Hepatocyte (in vitro differentiated cells): ENCODE results near the gene BRI3. TPM values are rescaled to one million over a fixed set of nuclear protein-coding genes. Genes with fewer than 3 reads are reported as not detected.

Experiments used
- DNase-seq: peaks from one replicate; pipeline ENCODE4 v3.0.0-alpha.2; 2016; ENCODE audit warnings: low spot score
- H2AFZ ChIP-seq: fragments of 200-600 bp; sonication (generic); 2 replicates; pipeline ENCODE4 v1.6.0; 2016; ENCODE audit warnings: antibody characterized with exemption, mild to moderate bottlenecking
- H3K27ac ChIP-seq: fragments of 200-600 bp; sonication (generic); 2 replicates; pipeline ENCODE4 v1.5.1; 2016; ENCODE audit warnings: mild to moderate bottlenecking
- H3K27me3 ChIP-seq: fragments of 200-600 bp; sonication (generic); 2 replicates; pipeline ENCODE4 v1.6.1; 2016
- H3K36me3 ChIP-seq: fragments of 200-600 bp; sonication (generic); replicated peaks from 2 replicates; pipeline ENCODE4 v1.5.1; 2016; ENCODE audit warnings: low read depth; ENCODE audit not compliant: insufficient read depth
- H3K4me1 ChIP-seq: fragments of 200-600 bp; sonication (generic); 2 replicates; pipeline ENCODE4 v1.5.1; 2016; ENCODE audit warnings: mild to moderate bottlenecking, moderate library complexity; ENCODE audit not compliant: insufficient read depth
- H3K4me2 ChIP-seq: fragments of 200-600 bp; sonication (generic); 2 replicates; pipeline ENCODE4 v1.6.0; 2016
- H3K4me3 ChIP-seq: fragments of 200-600 bp; sonication (generic); 2 replicates; pipeline ENCODE4 v1.5.1; 2016; ENCODE audit warnings: mild to moderate bottlenecking
- H3K79me2 ChIP-seq: fragments of 200-600 bp; sonication (generic); 2 replicates; pipeline ENCODE4 v1.6.0; 2017; ENCODE audit warnings: mild to moderate bottlenecking
- H3K9me2 ChIP-seq: fragments of 200-600 bp; sonication (generic); replicated peaks from 2 replicates; pipeline ENCODE4 v1.6.0; 2017; ENCODE audit warnings: mild to moderate bottlenecking; ENCODE audit not compliant: insufficient read depth
- H3K9me3 ChIP-seq: fragments of 200-600 bp; sonication (generic); 2 replicates; pipeline ENCODE4 v1.5.1; 2016; ENCODE audit warnings: low read depth, mild to moderate bottlenecking
- H4K20me1 ChIP-seq: fragments of 200-600 bp; sonication (generic); 2 replicates; pipeline ENCODE4 v1.6.0; 2016; ENCODE audit warnings: mild to moderate bottlenecking; ENCODE audit not compliant: insufficient read depth, poor library complexity, severe bottlenecking
- CTCF ChIP-seq: fragments of 200-600 bp; sonication (generic); IDR thresholded peaks from 2 replicates; pipeline ENCODE4 v1.5.1; 2016; ENCODE audit warnings: antibody characterized with exemption, mild to moderate bottlenecking; ENCODE audit not compliant: poor library complexity
- EZH2 ChIP-seq: fragments of 200-600 bp; sonication (generic); IDR thresholded peaks from 2 replicates; pipeline ENCODE4 v1.6.1; 2016; ENCODE audit warnings: antibody characterized with exemption, mild to moderate bottlenecking, borderline replicate concordance
- EZH2phosphoT487 ChIP-seq: fragments of 200-600 bp; sonication (generic); IDR thresholded peaks from one replicate; pipeline ENCODE4 v1.6.1; 2018; ENCODE audit warnings: antibody characterized with exemption, mild to moderate bottlenecking, low read depth, moderate library complexity; ENCODE audit not compliant: unreplicated experiment, severe bottlenecking
- WGBS: methylation state at CpG from one replicate; pipeline ENCODE4 v1.1.6; 2016; ENCODE audit warnings: low lambda C conversion rate; ENCODE audit errors: missing lambda C conversion rate; 5-methylcytosine and 5-hydroxymethylcytosine counted together
- polyA plus RNA-seq: library from polyadenylated mRNA; unstranded; fragments of >200 nt; fragmentation: Nextera tagmentation; extraction: Ambion mirVana; gene quantifications from 2 replicates; pipeline ENCODE4 v1.2.1, GENCODE V29; 2016
- total RNA-seq: library from RNA; depleted of rRNA; stranded (reverse); fragments of >200 nt; gene quantifications from 2 replicates; pipeline ENCODE4 v1.2.3, GENCODE V29; 2014

The BRI3 gene
- total and polyA plus RNA-seq, 2 experiments from 2014 or later = 71.5 to 101 TPM

- H3K27me3 ChIP-seq = no peaks in the 10 kb centered on the region
- no peaks in the 10 kb centered on the region for H3K9me3 ChIP-seq
Measured at GRCh38 chr7:98256431-98256830, 25.1 kb upstream of the BRI3 start.

GRCh38 chr7:98257701-98258100 lies 23.8 kb upstream of the BRI3 start:
- peaks cover 4% of the 10 kb centered on the region for H3K4me1 ChIP-seq
- H3K79me2 ChIP-seq = peaks cover 19% of the 10 kb centered on the region
- no peaks in the 10 kb centered on the region for H4K20me1 ChIP-seq
- H3K36me3 ChIP-seq = no peaks in the 10 kb centered on the region
- WGBS = 79% methylated on average over 6 of the region's 6 CpGs
- no peak overlapping the region for H2AFZ ChIP-seq
- no peak overlapping the region for H3K4me2 ChIP-seq
- TF ChIP-seq EZH2 (no peak), EZH2phosphoT487 (no peak), CTCF (no peak)
- H3K9me2 ChIP-seq = no peaks in the 10 kb centered on the region
- no peaks in the 10 kb centered on the region for H3K27me3 ChIP-seq
- no peak for DNase-seq
- no peak overlapping the region for H3K4me3 ChIP-seq
- no peak overlapping the region for H3K27ac ChIP-seq
- H3K9me3 ChIP-seq = no peaks in the 10 kb centered on the region

More at GRCh38 chr7:98256431-98256830, 25.1 kb upstream of the BRI3 start:
- DNase-seq = no peak
- TF ChIP-seq CTCF (no peak), EZH2phosphoT487 (no peak), EZH2 (no peak)
- Histone ChIP-seq H3K4me1 (peaks cover 5% of the 10 kb centered on the region), H3K9me2 (no peaks in the 10 kb centered on the region), H3K4me2 (no peak overlapping the region), H2AFZ (no peak overlapping the region), H3K4me3 (no peak overlapping the region), H4K20me1 (no peaks in the 10 kb centered on the region), H3K36me3 (no peaks in the 10 kb centered on the region), H3K27ac (no peak overlapping the region), H3K79me2 (peaks cover 24% of the 10 kb centered on the region)
- WGBS = 96% methylated on average over 7 of the region's 7 CpGs

GRCh38 chr7:98265841-98266271 lies 15.6 kb upstream of the BRI3 start:
- Histone ChIP-seq H4K20me1 (no peaks in the 10 kb centered on the region), H3K27ac (no peak overlapping the region), H3K4me3 (no peak overlapping the region), H3K27me3 (no peaks in the 10 kb centered on the region), H3K79me2 (no peaks in the 10 kb centered on the region), H3K9me2 (no peaks in the 10 kb centered on the region), H2AFZ (no peak overlapping the region), H3K4me2 (no peak overlapping the region), H3K36me3 (no peaks in the 10 kb centered on the region), H3K9me3 (no peaks in the 10 kb centered on the region), H3K4me1 (no peaks in the 10 kb centered on the region)
- no peak for TF ChIP-seq EZH2
- no peak for TF ChIP-seq EZH2phosphoT487
- no peak for TF ChIP-seq CTCF
- DNase-seq = no peak
- 61% methylated on average over 5 of the region's 5 CpGs for WGBS

- no peaks in the 10 kb centered on the region for H4K20me1 ChIP-seq
- no peak overlapping the region for H2AFZ ChIP-seq
- H3K36me3 ChIP-seq = no peaks in the 10 kb centered on the region
- no peak overlapping the region for H3K4me3 ChIP-seq
- no peaks in the 10 kb centered on the region for H3K9me3 ChIP-seq
- H3K4me1 ChIP-seq = no peaks in the 10 kb centered on the region
- H3K27me3 ChIP-seq = no peaks in the 10 kb centered on the region
- H3K9me2 ChIP-seq = no peaks in the 10 kb centered on the region
- TF ChIP-seq EZH2 (no peak), CTCF (peak; percentile 29), EZH2phosphoT487 (no peak)
- no peak overlapping the region for H3K4me2 ChIP-seq
- 50% methylated on average over 2 of the region's 2 CpGs for WGBS
- no peak for DNase-seq
- H3K27ac ChIP-seq = no peak overlapping the region
- no peaks in the 10 kb centered on the region for H3K79me2 ChIP-seq
Measured at GRCh38 chr7:98266840-98267239, 14.6 kb upstream of the BRI3 start.
